Suprapubic skin (tissue), 4 donors: ENCODE results near the gene EIF2B2. TPM values are rescaled to one million over a fixed set of nuclear protein-coding genes. Genes with fewer than 3 reads are reported as not detected.

Source experiments
- DNase-seq, 2 donors: peaks; one replicate each; pipeline ENCODE4 v3.0.0-alpha.2; 2019; ENCODE audit warnings: low spot score in 2 of 2
- H3K27ac ChIP-seq: fragments of 200-600 bp; sonication (generic); one replicate; pipeline ENCODE4 v1.5.1; 2019
- H3K27me3 ChIP-seq: fragments of 200-600 bp; sonication (generic); one replicate; pipeline ENCODE4 v1.5.1; 2019
- H3K36me3 ChIP-seq: fragments of 200-600 bp; sonication (generic); one replicate; pipeline ENCODE4 v1.5.1; 2019
- H3K4me1 ChIP-seq: fragments of 200-600 bp; sonication (generic); one replicate; pipeline ENCODE4 v1.5.1; 2019
- H3K4me3 ChIP-seq: fragments of 200-600 bp; sonication (generic); one replicate; pipeline ENCODE4 v1.5.1; 2019; ENCODE audit warnings: mild to moderate bottlenecking
- H3K9me3 ChIP-seq: fragments of 200-600 bp; sonication (generic); one replicate; pipeline ENCODE4 v1.5.1; 2019
- EP300 ChIP-seq: sonication (generic); formaldehyde crosslinking; IDR thresholded peaks from one replicate; pipeline ENCODE4 v1.6.1; 2017; ENCODE audit warnings: antibody characterized with exemption
- POLR2A ChIP-seq, 2 donors: fragments of 450-650 bp; IDR thresholded peaks; one replicate each; pipeline ENCODE4 v1.6.1; 2017; ENCODE audit warnings: antibody characterized with exemption in 2 of 2, mild to moderate bottlenecking in 2 of 2, moderate library complexity in 2 of 2
- POLR2AphosphoS5 ChIP-seq, 3 donors: sonication (generic); formaldehyde crosslinking; IDR thresholded peaks; one replicate each; pipeline ENCODE4 v1.6.1; 2017; ENCODE audit warnings: antibody characterized with exemption in 3 of 3
- WGBS: methylation state at CpG from one replicate; pipeline ENCODE4 v1.1.5; 2018; 5-methylcytosine and 5-hydroxymethylcytosine counted together
- total RNA-seq, 4 donors: library from RNA; depleted of rRNA; stranded (reverse); fragments of >200 nt; gene quantifications; one replicate each; pipeline ENCODE4 v1.1.0, GENCODE V29; 2016
- TF ChIP-seq, protein P1 (sequence below), 2 donors: fragments of 200-600 bp in 1 of 2; fragments of 450-650 bp in 1 of 2; sonication (generic) in 1 of 2; IDR thresholded peaks; one replicate each; pipeline ENCODE4 v1.5.1; 2016 to 2019; ENCODE audit warnings: antibody characterized with exemption in 2 of 2, mild to moderate bottlenecking in 1 of 2, moderate library complexity in 1 of 2

Gene EIF2B2
- 10 to 100 TPM; 28.9 to 46.2 (median 33.8) TPM for total RNA-seq

GRCh38 chr14:75002392-75003249, at the start of gene EIF2B2:
Gene EIF2B2, plus strand, starts transcription at chr14:75002921. Its CDS starts 70 bp downstream, at chr14:75002991.
- TF ChIP-seq POLR2A (IDR thresholded peaks at IDR 0.05) (peak in 1 of 2 donors; percentile 12), POLR2AphosphoS5 (IDR thresholded peaks at IDR 0.05) (peak in 2 of 3 donors; percentile 42 to 74), EP300 (no peak)
- TF ChIP-seq, protein P1, sequence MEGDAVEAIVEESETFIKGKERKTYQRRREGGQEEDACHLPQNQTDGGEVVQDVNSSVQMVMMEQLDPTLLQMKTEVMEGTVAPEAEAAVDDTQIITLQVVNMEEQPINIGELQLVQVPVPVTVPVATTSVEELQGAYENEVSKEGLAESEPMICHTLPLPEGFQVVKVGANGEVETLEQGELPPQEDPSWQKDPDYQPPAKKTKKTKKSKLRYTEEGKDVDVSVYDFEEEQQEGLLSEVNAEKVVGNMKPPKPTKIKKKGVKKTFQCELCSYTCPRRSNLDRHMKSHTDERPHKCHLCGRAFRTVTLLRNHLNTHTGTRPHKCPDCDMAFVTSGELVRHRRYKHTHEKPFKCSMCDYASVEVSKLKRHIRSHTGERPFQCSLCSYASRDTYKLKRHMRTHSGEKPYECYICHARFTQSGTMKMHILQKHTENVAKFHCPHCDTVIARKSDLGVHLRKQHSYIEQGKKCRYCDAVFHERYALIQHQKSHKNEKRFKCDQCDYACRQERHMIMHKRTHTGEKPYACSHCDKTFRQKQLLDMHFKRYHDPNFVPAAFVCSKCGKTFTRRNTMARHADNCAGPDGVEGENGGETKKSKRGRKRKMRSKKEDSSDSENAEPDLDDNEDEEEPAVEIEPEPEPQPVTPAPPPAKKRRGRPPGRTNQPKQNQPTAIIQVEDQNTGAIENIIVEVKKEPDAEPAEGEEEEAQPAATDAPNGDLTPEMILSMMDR (IDR thresholded peaks at IDR 0.05): peak in 1 of 2 donors; percentile 14
- DNase-seq: peak; percentile 99
- peaks cover 35% of the 10 kb centered on the region for H3K4me1 ChIP-seq
- peak within 1 kb of the TSS; percentile 82 for H3K27ac ChIP-seq
- peak within 1 kb of the TSS; percentile 87 for H3K4me3 ChIP-seq
- WGBS: 2% methylated on average over 13 of the region's 66 CpGs
- H3K9me3 ChIP-seq: no peaks in the 10 kb centered on the region
- H3K36me3 ChIP-seq: peaks cover 25% of the 10 kb centered on the region
- H3K27me3 ChIP-seq: no peaks in the 10 kb centered on the region

DNA sequence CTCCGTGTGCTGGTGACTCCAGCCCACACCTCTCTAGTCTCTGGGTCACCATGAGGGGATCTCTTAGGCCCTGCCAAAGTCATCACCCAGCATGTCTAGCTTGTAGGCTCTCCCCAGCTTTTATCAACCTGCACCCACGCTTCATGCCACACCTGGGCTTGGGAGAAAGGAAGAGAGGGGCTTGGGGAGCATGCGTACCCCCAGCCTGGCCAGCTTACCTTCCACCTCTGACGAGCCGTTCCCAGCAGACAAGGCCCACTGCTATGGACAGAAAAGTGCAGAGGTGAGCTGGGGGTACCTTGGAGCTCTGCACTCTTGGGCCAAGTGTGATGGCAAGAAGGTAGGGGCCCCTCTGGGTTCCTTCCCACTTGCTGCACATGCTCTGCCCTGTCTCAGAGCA, 49.0 kb upstream of the EIF2B2 start:
- Histone ChIP-seq H3K4me3 (peak overlapping the region; percentile 68), H3K36me3 (peaks cover 5% of the 10 kb centered on the region), H3K27me3 (no peaks in the 10 kb centered on the region), H3K9me3 (no peaks in the 10 kb centered on the region), H3K27ac (no peak overlapping the region), H3K4me1 (peaks cover 42% of the 10 kb centered on the region)
- WGBS: 81% methylated on average over 5 of the region's 5 CpGs
- no peak for DNase-seq
- TF ChIP-seq, protein P1 (IDR thresholded peaks at IDR 0.05): no peak
- TF ChIP-seq EP300 (no peak), POLR2A (IDR thresholded peaks at IDR 0.05) (no peak), POLR2AphosphoS5 (IDR thresholded peaks at IDR 0.05) (no peak)

- DNase-seq: no peak
- H3K36me3 ChIP-seq: peaks cover under 1% of the 10 kb centered on the region
- peak overlapping the region; percentile 68 for H3K4me3 ChIP-seq
- WGBS: 62% methylated on average over 7 of the region's 18 CpGs
- H3K9me3 ChIP-seq: no peaks in the 10 kb centered on the region
- H3K4me1 ChIP-seq: peaks cover 42% of the 10 kb centered on the region
- H3K27me3 ChIP-seq: no peaks in the 10 kb centered on the region
- no peak overlapping the region for H3K27ac ChIP-seq
- TF ChIP-seq POLR2A (IDR thresholded peaks at IDR 0.05): no peak
- TF ChIP-seq, protein P1 (IDR thresholded peaks at IDR 0.05): no peak
- no peak for TF ChIP-seq EP300
- TF ChIP-seq POLR2AphosphoS5 (IDR thresholded peaks at IDR 0.05): no peak
Observed at GRCh38 chr14:74954232-74954946, 48.3 kb upstream of the EIF2B2 start.

GRCh38 chr14:74954947-74955228, 47.8 kb upstream of the EIF2B2 start:
- WGBS: 0% methylated on average over 3 of the region's 3 CpGs
- Histone ChIP-seq H3K36me3 (no peaks in the 10 kb centered on the region), H3K4me3 (peak overlapping the region; percentile 68), H3K4me1 (peaks cover 42% of the 10 kb centered on the region), H3K27me3 (no peaks in the 10 kb centered on the region), H3K27ac (no peak overlapping the region), H3K9me3 (no peaks in the 10 kb centered on the region)
- TF ChIP-seq, protein P1 (IDR thresholded peaks at IDR 0.05): no peak
- TF ChIP-seq POLR2AphosphoS5 (IDR thresholded peaks at IDR 0.05): no peak
- no peak for TF ChIP-seq EP300
- no peak for TF ChIP-seq POLR2A (IDR thresholded peaks at IDR 0.05)
- DNase-seq: no peak
